ENCODE results near the gene FPR2. TPM values are rescaled to one million over a fixed set of nuclear protein-coding genes. Genes with fewer than 3 reads are reported as not detected.
A peak's percentile ranks its signal among the peaks of the same experiment; 100 is the strongest.

Gene FPR2
- polyA plus RNA-seq, 1 donor (not counting 4 experiments of a cell fraction or from before 2014, with no cell fraction given), result 0.05 TPM

DNA sequence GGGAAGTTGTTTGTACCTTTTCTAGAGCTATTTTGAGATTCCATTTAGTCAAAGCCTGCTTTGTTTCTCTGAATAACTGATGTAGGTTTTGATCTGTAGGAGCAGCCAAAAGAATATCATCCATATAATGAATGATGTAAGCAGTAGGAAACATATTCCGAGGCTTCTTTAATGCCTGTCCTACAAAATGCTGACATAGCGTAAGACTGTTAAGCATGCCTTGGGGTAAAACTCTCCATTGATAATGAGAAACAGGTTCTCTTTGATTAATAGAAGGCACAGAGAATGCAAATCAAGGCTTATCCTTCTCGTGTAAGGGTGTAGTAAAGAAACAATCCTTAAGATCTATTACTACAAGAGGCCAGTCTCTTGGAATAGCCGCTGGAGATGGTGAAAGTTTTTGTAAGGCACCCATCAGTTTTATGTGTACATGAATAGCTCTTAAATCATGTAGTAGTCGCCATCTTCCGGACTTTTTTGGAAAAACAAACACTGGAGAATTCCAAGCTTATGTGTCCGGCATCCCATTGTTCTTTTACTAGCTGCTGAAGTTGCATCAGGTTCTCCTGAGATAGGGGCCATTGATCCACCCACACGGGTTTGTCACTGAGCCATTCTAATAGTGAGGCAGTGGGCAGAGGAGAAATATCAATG, 47.5 kb downstream of the FPR2 start:
- H3K27me3 ChIP-seq (ENCODE audit: control insufficient read depth, extremely low read depth, insufficient read depth, low read length), result no peaks in the 10 kb centered on the region
- no peak for FAIRE-seq
- dilution Hi-C loops (cut with MboI; ENCODE audit: extremely low pct_ligation_motif_present, low sequenced_read_pairs), result no loop called here
- no peaks in the 10 kb centered on the region for H3K79me2 ChIP-seq (ENCODE audit: control insufficient read depth, insufficient read depth, low read length)
- H3K4me1 ChIP-seq (ENCODE audit: control insufficient read depth, extremely low read depth, insufficient read depth, low read length), result peaks cover 17% of the 10 kb centered on the region
- DNase-seq (ENCODE audit: low read depth, low spot score), result no peak
- no peak overlapping the region for H3K27ac ChIP-seq (ENCODE audit: control insufficient read depth, insufficient read depth, low read length)
- H4K20me1 ChIP-seq (ENCODE audit: control insufficient read depth, extremely low read depth, insufficient read depth, low read length), result no peaks in the 10 kb centered on the region
- H2AFZ ChIP-seq (ENCODE audit: control insufficient read depth, low read length), result peak overlapping the region; percentile 6
- H3K4me3 ChIP-seq (ENCODE audit: control insufficient read depth in 2 of 3, extremely low read depth in 1 of 3, insufficient read depth in 2 of 3, low read depth in 1 of 3, low read length in 3 of 3), result no peak overlapping the region
- no peaks in the 10 kb centered on the region for H3K9me3 ChIP-seq (ENCODE audit: control insufficient read depth, low read depth, low read length)
- H3K36me3 ChIP-seq (ENCODE audit: control insufficient read depth in 2 of 2, extremely low read depth in 1 of 2, insufficient read depth in 2 of 2, low read length in 2 of 2), result no peaks in the 10 kb centered on the region
- no peak overlapping the region for H3K9ac ChIP-seq (ENCODE audit: control insufficient read depth, extremely low read depth, insufficient read depth, low read length)
- no peaks in the 10 kb centered on the region for H3K9me1 ChIP-seq (ENCODE audit: control insufficient read depth, extremely low read depth, insufficient read depth, low read length)
- H3K4me2 ChIP-seq (ENCODE audit: control insufficient read depth, extremely low read depth, insufficient read depth, low read depth, low read length), result no peak overlapping the region
- peak in 2 of 3 experiments; percentile 2 to 19 for TF ChIP-seq CTCF (optimal IDR thresholded peaks at IDR 0.05 in 1 of 3, IDR thresholded peaks at IDR 0.05 in 1 of 3, conservative IDR thresholded peaks at IDR 0.05 in 1 of 3; ENCODE audit: extremely low read depth in 1 of 3, insufficient read depth in 2 of 3, low read length in 3 of 3)
- TF ChIP-seq EZH2 (IDR thresholded peaks at IDR 0.05; ENCODE audit: low read length), result no peak

GRCh38 chr19:51809787-51810186, 48.8 kb downstream of the FPR2 start:
- dilution Hi-C loops (cut with MboI; ENCODE audit: extremely low pct_ligation_motif_present, low sequenced_read_pairs), result no loop called here

More at GRCh38 chr19:51809787-51810186, 48.8 kb downstream of the FPR2 start:
- Histone ChIP-seq H3K79me2 (ENCODE audit: control insufficient read depth, insufficient read depth, low read length) (no peaks in the 10 kb centered on the region), H3K4me2 (ENCODE audit: control insufficient read depth, extremely low read depth, insufficient read depth, low read depth, low read length) (no peak overlapping the region), H3K4me1 (ENCODE audit: control insufficient read depth, extremely low read depth, insufficient read depth, low read length) (peaks cover 17% of the 10 kb centered on the region), H2AFZ (ENCODE audit: control insufficient read depth, low read length) (no peak overlapping the region), H3K27me3 (ENCODE audit: control insufficient read depth, extremely low read depth, insufficient read depth, low read length) (no peaks in the 10 kb centered on the region), H3K27ac (ENCODE audit: control insufficient read depth, insufficient read depth, low read length) (no peak overlapping the region), H3K36me3 (ENCODE audit: control insufficient read depth in 2 of 2, extremely low read depth in 1 of 2, insufficient read depth in 2 of 2, low read length in 2 of 2) (no peaks in the 10 kb centered on the region), H3K9ac (ENCODE audit: control insufficient read depth, extremely low read depth, insufficient read depth, low read length) (no peak overlapping the region), H3K9me3 (ENCODE audit: control insufficient read depth, low read depth, low read length) (no peaks in the 10 kb centered on the region), H4K20me1 (ENCODE audit: control insufficient read depth, extremely low read depth, insufficient read depth, low read length) (no peaks in the 10 kb centered on the region), H3K9me1 (ENCODE audit: control insufficient read depth, extremely low read depth, insufficient read depth, low read length) (no peaks in the 10 kb centered on the region), H3K4me3 (ENCODE audit: control insufficient read depth in 2 of 3, extremely low read depth in 1 of 3, insufficient read depth in 2 of 3, low read depth in 1 of 3, low read length in 3 of 3) (no peak overlapping the region)
- DNase-seq (ENCODE audit: low read depth, low spot score), result no peak
- FAIRE-seq, result no peak
- no peak for TF ChIP-seq CTCF (optimal IDR thresholded peaks at IDR 0.05 in 1 of 3, IDR thresholded peaks at IDR 0.05 in 1 of 3, conservative IDR thresholded peaks at IDR 0.05 in 1 of 3; ENCODE audit: extremely low read depth in 1 of 3, insufficient read depth in 2 of 3, low read length in 3 of 3)
- TF ChIP-seq EZH2 (IDR thresholded peaks at IDR 0.05; ENCODE audit: low read length), result no peak
